GM12872 (cell line): ENCODE data around the gene RNF207.

Source experiments
- TF ChIP-seq, protein P1 (sequence below): IDR thresholded peaks from 3 replicates; pipeline ENCODE4 v1.5.1; 2011; ENCODE audit warnings: low read depth, mild to moderate bottlenecking, low read length, moderate library complexity; ENCODE audit not compliant: insufficient read depth

The RNF207 gene

DNA sequence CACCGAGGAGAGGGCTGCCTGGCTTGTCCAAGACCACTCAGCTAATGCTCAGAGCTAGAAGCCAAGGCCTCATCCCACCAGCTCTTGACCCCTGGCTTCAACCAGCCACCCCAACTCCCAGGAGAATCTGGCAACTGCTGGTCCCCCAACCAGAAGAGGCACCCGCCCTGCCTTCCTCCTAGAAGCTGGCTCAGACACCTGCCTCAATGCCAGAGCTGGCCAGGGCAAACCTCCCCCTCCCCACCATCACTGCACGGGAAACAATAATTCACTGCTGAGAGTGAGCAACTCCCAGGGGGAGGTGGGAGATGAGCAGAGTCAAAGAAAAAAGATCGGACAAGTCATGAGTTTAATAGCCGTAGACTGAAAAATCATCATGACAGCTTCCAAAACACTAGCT lies 29.1 kb upstream of the RNF207 start:
- TF ChIP-seq, protein P1, sequence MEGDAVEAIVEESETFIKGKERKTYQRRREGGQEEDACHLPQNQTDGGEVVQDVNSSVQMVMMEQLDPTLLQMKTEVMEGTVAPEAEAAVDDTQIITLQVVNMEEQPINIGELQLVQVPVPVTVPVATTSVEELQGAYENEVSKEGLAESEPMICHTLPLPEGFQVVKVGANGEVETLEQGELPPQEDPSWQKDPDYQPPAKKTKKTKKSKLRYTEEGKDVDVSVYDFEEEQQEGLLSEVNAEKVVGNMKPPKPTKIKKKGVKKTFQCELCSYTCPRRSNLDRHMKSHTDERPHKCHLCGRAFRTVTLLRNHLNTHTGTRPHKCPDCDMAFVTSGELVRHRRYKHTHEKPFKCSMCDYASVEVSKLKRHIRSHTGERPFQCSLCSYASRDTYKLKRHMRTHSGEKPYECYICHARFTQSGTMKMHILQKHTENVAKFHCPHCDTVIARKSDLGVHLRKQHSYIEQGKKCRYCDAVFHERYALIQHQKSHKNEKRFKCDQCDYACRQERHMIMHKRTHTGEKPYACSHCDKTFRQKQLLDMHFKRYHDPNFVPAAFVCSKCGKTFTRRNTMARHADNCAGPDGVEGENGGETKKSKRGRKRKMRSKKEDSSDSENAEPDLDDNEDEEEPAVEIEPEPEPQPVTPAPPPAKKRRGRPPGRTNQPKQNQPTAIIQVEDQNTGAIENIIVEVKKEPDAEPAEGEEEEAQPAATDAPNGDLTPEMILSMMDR: no peak

- TF ChIP-seq, protein P1: no peak
Observed at GRCh38 chr1:6177681-6178380, 28.1 kb upstream of the RNF207 start.

DNA sequence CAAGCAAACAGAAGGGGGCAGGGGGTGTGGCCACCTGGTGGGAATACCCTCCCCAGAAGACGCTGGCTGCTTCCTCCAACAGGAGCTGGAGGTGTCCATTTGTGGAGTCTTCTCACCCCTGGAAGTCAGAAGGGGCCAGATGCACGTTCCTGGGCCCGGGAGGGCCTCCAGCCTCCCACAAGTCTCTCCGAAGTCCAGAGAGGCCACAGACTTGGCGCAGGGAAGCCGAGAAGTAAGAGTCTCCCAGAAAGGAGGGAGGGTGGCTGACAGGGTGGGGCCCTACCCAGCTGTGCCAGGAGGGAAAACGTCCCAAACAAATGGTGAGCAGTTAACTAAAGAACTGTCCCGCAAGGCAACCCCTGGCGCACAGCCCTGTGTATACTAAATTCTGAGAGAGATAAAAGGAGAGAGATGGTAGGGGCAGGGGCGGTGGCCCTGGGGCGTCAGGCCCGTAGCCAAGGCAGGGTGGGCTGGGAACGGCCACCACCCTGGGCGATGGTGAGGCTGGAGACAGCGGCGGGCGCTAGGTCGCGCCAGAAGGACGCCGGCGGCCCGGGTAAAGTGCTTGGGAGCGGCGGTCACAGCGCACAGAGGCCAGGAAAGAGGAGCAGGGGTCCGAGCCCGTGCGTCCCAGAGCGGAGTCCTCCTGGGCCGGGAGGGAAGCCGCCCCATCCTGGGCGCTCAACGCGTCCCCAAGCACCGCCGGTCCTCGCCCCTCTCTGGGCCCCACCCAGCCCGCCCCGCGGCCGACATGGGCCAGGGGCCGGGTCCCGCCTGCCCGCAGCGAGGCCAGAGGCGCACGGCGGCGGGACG lies 27.0 kb upstream of the RNF207 start:
- TF ChIP-seq, protein P1: no peak

DNA sequence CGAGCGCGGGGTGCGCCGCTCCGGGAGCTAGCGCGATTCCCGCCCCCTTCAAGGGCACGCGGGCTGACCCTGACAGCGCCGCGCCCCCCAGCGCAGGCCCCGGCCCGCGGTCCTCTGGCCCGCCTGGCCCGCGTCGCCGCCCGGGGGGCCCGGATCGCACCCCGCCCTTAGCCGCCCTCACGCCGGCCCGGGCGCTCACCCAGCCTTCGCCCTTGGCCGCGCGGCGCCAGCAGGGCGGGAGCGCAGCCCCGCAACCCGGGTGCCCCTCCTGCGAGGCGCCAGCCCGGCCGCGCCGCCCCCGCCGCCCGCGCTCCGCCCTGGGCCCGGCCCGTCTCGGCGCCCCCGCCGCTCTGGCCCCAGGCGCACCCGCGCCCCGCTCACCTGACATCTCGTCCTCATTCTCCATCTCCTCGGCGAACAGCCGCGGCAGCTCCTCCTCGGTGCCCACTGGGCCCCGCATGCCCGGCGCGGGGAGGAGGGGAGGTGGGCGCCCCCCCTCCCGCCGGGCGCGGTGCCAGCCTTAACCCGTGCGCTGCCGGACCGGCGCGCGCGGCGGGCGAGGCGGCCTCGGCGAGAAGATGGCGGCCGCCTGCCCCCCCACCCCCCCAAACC lies 26.2 kb upstream of the RNF207 start:
- TF ChIP-seq, protein P1: no peak

DNA sequence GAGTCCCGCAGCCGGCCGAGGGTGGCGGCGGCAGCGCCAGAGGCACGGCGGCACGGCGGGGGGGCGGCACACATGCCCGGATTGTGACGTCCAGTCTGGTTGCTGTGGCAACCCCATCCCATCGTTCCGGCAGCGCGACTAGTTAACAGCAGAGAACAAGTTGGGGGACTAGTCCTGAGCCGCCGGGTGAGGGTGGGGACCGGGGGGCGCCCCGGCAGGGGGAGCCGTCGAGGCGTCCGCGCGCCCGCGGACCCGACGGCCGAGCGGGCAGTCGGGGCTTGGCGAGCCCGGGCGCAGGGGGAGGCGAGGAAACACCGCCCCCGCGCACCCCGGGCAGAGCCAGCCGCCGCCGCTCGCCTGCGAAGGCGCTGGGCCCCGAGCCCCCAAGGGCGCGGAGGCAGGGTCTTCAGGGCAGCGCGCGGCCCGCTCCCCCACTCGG lies 25.6 kb upstream of the RNF207 start, which contains the start of gene CHD5:
Gene CHD5, minus strand, starts transcription at position 54 of the 439 bp plus-strand sequence. CDS start 298 bp downstream, outside the sequence.
- TF ChIP-seq, protein P1: no peak

DNA sequence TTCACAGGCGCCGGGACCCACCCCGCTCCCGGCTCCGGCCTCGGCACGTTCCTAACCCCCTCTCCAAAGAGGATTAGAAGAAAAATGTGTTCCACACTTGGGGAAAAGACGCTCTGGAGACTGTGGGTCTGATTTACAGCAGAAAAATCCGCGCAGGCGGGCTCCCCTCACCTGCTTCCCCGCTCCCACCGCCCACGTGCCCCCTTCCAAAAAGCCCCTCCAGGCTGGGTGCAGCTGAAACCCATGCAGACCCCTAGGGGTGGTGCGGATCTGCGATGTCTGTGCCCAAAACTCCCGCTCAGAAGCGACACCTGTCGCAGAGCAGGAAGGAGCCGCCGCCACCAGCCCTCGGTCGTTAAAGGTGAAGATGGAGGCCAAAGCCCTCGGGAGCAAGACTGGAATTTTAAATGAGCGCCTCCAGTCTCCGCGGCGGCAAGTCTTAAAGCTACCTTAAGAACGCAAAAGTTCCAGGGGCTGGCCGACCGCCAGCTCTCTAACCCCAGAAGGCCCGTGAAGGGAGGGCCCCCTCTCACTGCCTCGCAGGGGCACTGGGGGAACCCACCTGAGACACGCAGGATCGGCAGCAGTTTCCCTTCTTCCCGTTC lies 25.1 kb upstream of the RNF207 start:
- TF ChIP-seq, protein P1: no peak

DNA sequence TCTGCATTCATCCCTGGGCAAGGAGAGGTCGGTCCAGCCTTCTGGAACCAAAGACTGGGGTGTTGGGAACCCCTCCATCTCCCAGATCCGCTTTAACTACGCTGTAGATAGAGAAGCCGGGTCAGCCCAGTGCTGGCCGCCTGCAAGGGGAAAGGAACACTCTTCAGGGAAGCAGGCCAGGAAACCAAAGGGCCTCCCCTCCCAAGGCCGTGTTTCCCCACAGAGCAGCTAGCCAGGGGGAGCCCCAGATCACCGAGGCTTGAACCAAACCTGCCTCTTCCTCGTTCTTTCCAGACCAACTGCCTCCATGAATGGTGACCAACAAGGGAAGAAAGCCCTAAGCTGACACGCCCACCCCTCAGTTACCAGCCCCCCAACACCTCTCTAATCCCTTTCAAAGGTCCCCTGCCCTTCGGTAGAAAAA lies 24.6 kb upstream of the RNF207 start:
- TF ChIP-seq, protein P1: no peak
